Measurements from ENCODE around the gene EPB41L4A.
"Not testable (repeated sequence)": the region's sequence is repeated elsewhere in the genome, so short reads cannot be mapped to it uniquely, and the experiment has no call there.

The EPB41L4A gene

DNA sequence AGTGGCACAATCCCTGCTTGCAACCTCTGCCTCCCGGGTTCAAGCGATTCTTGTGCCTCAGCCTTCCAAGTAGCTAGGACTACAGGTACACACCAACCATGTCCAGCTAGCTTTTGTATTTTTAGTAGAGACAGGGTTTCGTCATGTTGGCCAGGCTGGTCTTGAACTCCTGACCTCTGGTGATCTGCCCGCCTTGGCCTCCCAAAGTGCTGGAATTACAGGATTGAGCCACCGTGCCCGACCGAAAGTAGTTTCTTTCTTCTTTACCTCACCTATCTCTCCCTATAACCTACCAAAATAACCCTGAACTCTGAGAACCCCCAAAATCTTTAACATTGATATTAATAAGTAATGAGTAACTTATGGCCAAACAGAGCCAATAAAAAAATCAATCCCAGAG lies 196.1 kb downstream of the EPB41L4A start:
- 93 to 94% methylated on average over 7 of the region's 7 CpGs for WGBS, 2 experiments
- not testable (repeated sequence) for H3K4me3 ChIP-seq (ENCODE audit: insufficient read depth, low read depth, low read length); H3K9me3 ChIP-seq (ENCODE audit: control insufficient read depth, low read length); H3K27me3 ChIP-seq (ENCODE audit: control insufficient read depth, insufficient read depth, low read length, poor library complexity, severe bottlenecking); H3K36me3 ChIP-seq (ENCODE audit: control insufficient read depth, insufficient read depth, low read length); H3K27ac ChIP-seq (ENCODE audit: insufficient read depth, low read depth, low read length, poor library complexity, severe bottlenecking)
- H3K4me1 ChIP-seq (ENCODE audit: control insufficient read depth, insufficient read depth, low read length), result peaks cover 10% of the 10 kb centered on the region

DNA sequence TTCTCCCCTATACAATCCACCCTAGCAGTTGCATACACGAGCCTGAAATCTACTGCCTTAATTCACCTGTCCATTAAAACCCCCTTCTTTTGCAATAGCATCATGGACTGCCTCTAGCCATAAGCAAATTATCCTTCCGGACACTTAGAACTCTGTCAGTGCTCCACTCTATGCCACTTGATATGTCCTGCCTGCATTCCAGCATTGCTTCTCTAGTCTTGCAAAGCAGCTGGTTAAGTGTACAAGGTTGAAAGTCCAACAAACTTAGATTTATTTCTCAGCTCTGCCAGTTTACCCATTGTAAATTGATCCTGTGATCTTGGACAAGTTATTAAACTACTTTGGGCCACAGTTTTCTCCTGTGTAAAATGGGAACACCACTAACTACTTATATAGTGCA lies 197.9 kb downstream of the EPB41L4A start:
- Histone ChIP-seq H3K27me3 (ENCODE audit: control insufficient read depth, insufficient read depth, low read length, poor library complexity, severe bottlenecking) (no peaks in the 10 kb centered on the region), H3K27ac (ENCODE audit: insufficient read depth, low read depth, low read length, poor library complexity, severe bottlenecking) (no peak overlapping the region), H3K36me3 (ENCODE audit: control insufficient read depth, insufficient read depth, low read length) (no peaks in the 10 kb centered on the region), H3K4me3 (ENCODE audit: insufficient read depth, low read depth, low read length) (no peak overlapping the region), H3K9me3 (ENCODE audit: control insufficient read depth, low read length) (no peaks in the 10 kb centered on the region), H3K4me1 (ENCODE audit: control insufficient read depth, insufficient read depth, low read length) (peaks cover 5% of the 10 kb centered on the region)
- WGBS, 2 experiments, result 90 to 95% methylated on average over 2 of the region's 2 CpGs

DNA sequence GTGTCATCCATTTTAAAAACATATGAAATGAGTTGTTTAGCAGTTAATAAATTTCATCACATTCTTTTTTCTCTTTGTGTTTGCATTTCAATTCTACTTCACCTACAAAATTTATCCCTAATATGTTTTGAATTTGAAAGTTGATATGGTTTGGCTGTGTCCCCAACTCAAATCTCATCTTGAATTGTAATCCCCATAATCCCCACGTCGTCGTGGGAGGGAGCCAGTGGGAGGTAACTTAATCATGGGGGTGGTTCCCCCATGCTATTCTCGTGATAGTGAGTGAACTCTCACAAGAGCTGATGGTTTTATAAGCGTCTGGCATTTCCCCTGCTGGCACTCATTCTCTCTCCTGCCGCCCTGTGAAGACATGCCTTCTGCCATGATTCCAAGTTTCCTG lies 200.1 kb downstream of the EPB41L4A start:
- Histone ChIP-seq H3K27me3 (ENCODE audit: control insufficient read depth, insufficient read depth, low read length, poor library complexity, severe bottlenecking) (no peaks in the 10 kb centered on the region), H3K4me1 (ENCODE audit: control insufficient read depth, insufficient read depth, low read length) (no peaks in the 10 kb centered on the region), H3K9me3 (ENCODE audit: control insufficient read depth, low read length) (no peaks in the 10 kb centered on the region), H3K27ac (ENCODE audit: insufficient read depth, low read depth, low read length, poor library complexity, severe bottlenecking) (no peak overlapping the region), H3K4me3 (ENCODE audit: insufficient read depth, low read depth, low read length) (no peak overlapping the region), H3K36me3 (ENCODE audit: control insufficient read depth, insufficient read depth, low read length) (no peaks in the 10 kb centered on the region)
- WGBS, 2 experiments, result 60 to 67% methylated on average over 6 of the region's 6 CpGs

DNA sequence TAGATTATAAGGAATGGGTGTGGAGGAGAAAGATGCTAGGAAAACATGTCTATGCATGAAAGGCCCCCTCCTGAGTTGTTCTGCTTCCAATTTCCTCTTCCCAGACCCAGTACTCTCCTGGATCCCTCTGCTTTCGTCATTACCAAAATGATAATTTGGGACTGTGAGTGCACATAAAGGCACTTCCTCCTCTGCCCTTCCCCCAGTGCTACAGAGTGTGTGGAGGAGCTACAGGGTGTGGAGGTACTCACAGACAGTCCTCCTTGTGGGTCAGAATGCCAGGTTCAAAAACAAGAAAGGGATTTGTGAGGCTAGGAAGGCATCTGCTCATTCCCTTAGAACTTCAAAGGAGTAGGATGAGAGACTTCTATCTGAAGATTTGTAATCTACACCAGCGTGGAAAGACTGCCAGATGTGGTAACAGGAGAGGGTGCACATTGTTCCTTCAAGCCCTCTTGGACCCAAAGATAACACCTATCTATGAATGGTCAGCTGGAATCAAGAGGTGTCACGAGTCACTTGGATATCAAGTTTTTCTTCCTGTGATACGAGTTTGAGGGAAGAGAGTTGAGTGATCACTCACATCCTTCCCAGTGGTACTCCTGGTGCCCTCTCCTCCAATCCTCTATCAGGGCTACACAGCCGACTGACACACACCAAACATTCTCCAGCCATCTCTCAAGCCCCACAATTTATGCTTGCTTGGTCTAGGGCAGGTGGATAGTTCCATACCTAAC lies 201.1 kb downstream of the EPB41L4A start:
- no peaks in the 10 kb centered on the region for H3K36me3 ChIP-seq (ENCODE audit: control insufficient read depth, insufficient read depth, low read length)
- no peaks in the 10 kb centered on the region for H3K27me3 ChIP-seq (ENCODE audit: control insufficient read depth, insufficient read depth, low read length, poor library complexity, severe bottlenecking)
- H3K9me3 ChIP-seq (ENCODE audit: control insufficient read depth, low read length), result no peaks in the 10 kb centered on the region
- no peaks in the 10 kb centered on the region for H3K4me1 ChIP-seq (ENCODE audit: control insufficient read depth, insufficient read depth, low read length)
- H3K27ac ChIP-seq (ENCODE audit: insufficient read depth, low read depth, low read length, poor library complexity, severe bottlenecking), result no peak overlapping the region
- no peak overlapping the region for H3K4me3 ChIP-seq (ENCODE audit: insufficient read depth, low read depth, low read length)
- 91 to 95% methylated on average over 5 of the region's 5 CpGs for WGBS, 2 experiments

DNA sequence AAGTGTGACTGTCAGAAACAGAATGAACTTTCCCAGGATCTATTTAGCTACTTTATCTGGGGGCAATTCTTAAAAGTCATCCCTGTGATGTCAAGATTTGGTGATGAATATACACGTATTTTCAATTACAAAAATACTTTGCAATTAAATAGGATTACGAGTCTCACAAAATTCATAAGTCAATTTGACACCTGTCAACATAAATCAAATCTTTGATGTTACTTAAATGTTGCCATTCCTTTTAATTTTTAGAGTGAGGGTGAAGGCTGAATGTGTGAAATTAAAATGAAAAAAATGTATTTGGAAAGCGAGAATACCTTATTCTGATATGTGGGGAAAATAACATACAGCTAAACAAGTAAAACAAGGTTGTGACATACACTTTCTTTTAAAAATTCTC lies 202.9 kb downstream of the EPB41L4A start:
- WGBS, 2 experiments, result 80 to 100% methylated on average over 1 of the region's 3 CpGs
- Histone ChIP-seq H3K27me3 (ENCODE audit: control insufficient read depth, insufficient read depth, low read length, poor library complexity, severe bottlenecking) (no peaks in the 10 kb centered on the region), H3K36me3 (ENCODE audit: control insufficient read depth, insufficient read depth, low read length) (no peaks in the 10 kb centered on the region), H3K9me3 (ENCODE audit: control insufficient read depth, low read length) (no peaks in the 10 kb centered on the region), H3K27ac (ENCODE audit: insufficient read depth, low read depth, low read length, poor library complexity, severe bottlenecking) (no peak overlapping the region), H3K4me3 (ENCODE audit: insufficient read depth, low read depth, low read length) (no peak overlapping the region), H3K4me1 (ENCODE audit: control insufficient read depth, insufficient read depth, low read length) (no peaks in the 10 kb centered on the region)

DNA sequence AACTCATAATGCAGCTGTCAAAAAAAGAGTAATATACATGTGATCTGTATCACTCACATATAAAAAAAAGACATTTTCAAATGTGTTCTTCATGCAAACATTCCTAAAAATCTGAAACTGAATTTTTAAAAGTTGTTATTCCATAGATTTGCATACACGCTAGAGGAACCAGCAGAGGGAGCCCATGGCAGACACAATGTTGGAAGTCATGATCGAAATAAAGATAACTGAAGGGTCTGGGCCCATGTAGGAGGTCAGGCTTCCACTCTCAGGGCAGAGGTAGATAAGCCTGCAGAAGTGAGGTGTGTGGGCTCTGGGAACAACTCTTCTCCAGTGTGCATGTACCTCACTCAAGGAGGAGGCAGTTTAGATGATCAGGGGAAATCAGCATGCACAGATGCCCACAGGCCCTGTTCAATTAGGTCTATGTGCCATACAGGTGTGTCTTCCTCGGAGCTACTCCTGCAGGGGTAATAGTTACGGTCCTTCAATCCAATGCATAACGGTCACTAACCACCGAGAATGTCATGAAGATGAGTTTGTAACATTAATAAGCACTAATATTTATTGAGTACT lies 208.6 kb downstream of the EPB41L4A start:
- Histone ChIP-seq H3K36me3 (ENCODE audit: control insufficient read depth, insufficient read depth, low read length) (no peaks in the 10 kb centered on the region), H3K9me3 (ENCODE audit: control insufficient read depth, low read length) (no peaks in the 10 kb centered on the region), H3K27me3 (ENCODE audit: control insufficient read depth, insufficient read depth, low read length, poor library complexity, severe bottlenecking) (no peaks in the 10 kb centered on the region), H3K27ac (ENCODE audit: insufficient read depth, low read depth, low read length, poor library complexity, severe bottlenecking) (no peak overlapping the region), H3K4me3 (ENCODE audit: insufficient read depth, low read depth, low read length) (no peak overlapping the region), H3K4me1 (ENCODE audit: control insufficient read depth, insufficient read depth, low read length) (peaks cover 8% of the 10 kb centered on the region)
- WGBS, 2 experiments, result 74 to 79% methylated on average over 6 of the region's 6 CpGs

DNA sequence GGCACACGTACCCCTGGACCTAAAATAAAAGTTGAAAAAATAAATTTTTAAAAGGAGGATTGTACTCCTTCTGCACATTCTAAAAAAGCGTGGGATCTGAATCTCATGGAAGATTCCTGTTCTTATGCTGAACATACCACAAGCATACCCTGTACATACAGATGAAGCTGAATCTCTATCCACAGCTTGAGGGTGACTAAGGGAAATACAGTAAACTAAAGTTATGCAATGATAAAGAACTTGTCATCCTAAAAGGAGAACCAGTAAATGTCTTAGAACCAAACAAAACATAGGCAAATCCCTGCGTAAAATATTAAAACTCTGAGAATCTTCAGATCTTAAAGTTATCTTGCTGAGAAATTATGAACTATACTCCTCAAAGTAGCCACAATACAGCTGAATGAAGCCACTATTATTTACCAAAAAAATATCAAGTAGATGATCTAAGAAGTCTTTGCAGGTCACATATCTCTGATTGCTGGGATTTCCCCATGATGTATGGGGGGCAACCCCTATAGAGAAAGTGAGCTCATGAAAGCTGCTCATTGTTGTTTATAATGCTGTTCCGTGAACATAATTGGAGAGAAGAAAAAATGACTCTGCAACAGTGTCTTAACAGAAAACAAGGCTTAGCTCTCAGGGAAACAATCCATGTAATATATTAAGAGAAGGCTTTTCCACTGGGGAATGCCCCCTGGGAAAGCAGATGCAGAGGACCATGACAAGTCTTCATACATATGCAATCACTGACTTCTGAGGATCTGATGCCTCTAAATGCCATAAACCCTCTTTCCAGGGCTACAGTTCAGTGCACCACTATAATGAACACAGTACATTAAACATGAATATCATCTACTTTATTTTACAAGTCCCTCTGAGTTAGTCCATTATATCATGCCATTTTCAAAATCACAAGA lies 210.1 kb downstream of the EPB41L4A start:
- H3K4me3 ChIP-seq (ENCODE audit: insufficient read depth, low read depth, low read length), result no peak overlapping the region
- no peak overlapping the region for H3K27ac ChIP-seq (ENCODE audit: insufficient read depth, low read depth, low read length, poor library complexity, severe bottlenecking)
- H3K36me3 ChIP-seq (ENCODE audit: control insufficient read depth, insufficient read depth, low read length), result no peaks in the 10 kb centered on the region
- H3K27me3 ChIP-seq (ENCODE audit: control insufficient read depth, insufficient read depth, low read length, poor library complexity, severe bottlenecking), result no peaks in the 10 kb centered on the region
- no peaks in the 10 kb centered on the region for H3K9me3 ChIP-seq (ENCODE audit: control insufficient read depth, low read length)
- WGBS, 2 experiments, result 88 to 92% methylated on average over 2 to 4 of the region's 4 CpGs
- peaks cover 16% of the 10 kb centered on the region for H3K4me1 ChIP-seq (ENCODE audit: control insufficient read depth, insufficient read depth, low read length)

DNA sequence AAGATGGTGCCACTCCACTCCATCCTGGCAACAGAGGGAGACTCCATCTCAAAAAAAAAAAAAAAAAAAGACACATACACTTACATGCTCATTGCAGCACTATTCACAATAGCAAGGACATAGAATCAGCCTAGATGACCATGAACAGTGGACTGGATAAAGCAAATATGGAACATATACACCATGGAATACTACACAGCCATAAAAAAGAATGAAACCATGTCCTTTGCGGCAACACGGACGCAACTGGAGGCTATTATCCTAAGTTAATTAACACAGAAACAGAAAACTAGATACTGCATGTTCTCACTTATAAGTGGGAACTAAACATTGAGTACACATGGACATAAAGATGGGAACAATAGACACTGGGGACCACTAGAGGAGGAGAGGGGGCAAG lies 210.9 kb downstream of the EPB41L4A start:
- not testable (repeated sequence) for H3K27ac ChIP-seq (ENCODE audit: insufficient read depth, low read depth, low read length, poor library complexity, severe bottlenecking); H3K9me3 ChIP-seq (ENCODE audit: control insufficient read depth, low read length); H3K27me3 ChIP-seq (ENCODE audit: control insufficient read depth, insufficient read depth, low read length, poor library complexity, severe bottlenecking); H3K4me3 ChIP-seq (ENCODE audit: insufficient read depth, low read depth, low read length); H3K36me3 ChIP-seq (ENCODE audit: control insufficient read depth, insufficient read depth, low read length)
- 89 to 98% methylated on average over 3 of the region's 3 CpGs for WGBS, 2 experiments
- peaks cover 16% of the 10 kb centered on the region for H3K4me1 ChIP-seq (ENCODE audit: control insufficient read depth, insufficient read depth, low read length)

DNA sequence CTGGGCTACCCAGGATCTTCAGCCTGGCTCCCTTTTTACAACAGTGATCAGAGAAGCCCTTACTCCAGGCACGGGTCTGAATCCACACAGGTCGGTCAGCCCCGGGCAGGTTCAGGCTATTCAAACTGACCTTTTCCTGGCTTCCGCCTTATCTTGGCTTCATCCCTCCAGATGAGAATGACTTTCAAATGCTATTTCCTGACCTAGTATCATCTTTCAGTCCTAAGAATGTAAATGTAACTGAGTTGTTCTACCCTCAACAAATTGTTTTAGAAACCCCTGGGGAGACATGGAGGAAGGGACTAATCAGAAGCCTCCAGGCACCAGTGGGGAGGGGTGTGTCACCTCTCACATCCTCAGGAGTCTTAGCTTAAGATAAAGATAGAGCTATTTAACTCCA lies 213.2 kb downstream of the EPB41L4A start:
- Histone ChIP-seq H3K27me3 (ENCODE audit: control insufficient read depth, insufficient read depth, low read length, poor library complexity, severe bottlenecking) (no peaks in the 10 kb centered on the region), H3K36me3 (ENCODE audit: control insufficient read depth, insufficient read depth, low read length) (no peaks in the 10 kb centered on the region), H3K9me3 (ENCODE audit: control insufficient read depth, low read length) (no peaks in the 10 kb centered on the region), H3K4me3 (ENCODE audit: insufficient read depth, low read depth, low read length) (no peak overlapping the region), H3K4me1 (ENCODE audit: control insufficient read depth, insufficient read depth, low read length) (peaks cover 16% of the 10 kb centered on the region), H3K27ac (ENCODE audit: insufficient read depth, low read depth, low read length, poor library complexity, severe bottlenecking) (no peak overlapping the region)
- 16 to 18% methylated on average over 4 of the region's 4 CpGs for WGBS, 2 experiments

DNA sequence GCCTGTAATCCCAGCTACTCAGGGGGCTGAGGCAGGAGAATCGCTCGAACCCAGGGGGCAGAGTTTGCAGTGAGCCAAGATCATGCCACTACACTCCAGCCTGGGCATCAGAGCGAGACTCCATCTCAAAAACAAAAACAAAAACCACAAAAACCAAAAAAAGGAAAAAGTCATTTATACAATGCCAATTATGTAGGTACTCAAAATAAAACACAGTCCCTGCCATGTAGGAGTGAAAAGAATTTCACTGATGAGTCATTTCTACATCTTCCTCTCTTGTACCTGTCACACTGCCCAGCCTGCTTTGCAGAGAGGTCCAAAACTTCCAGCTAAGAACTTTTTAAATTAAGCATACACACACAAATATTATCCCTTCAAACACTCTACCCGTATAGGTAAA lies 215.8 kb downstream of the EPB41L4A start:
- no peak overlapping the region for H3K4me3 ChIP-seq (ENCODE audit: insufficient read depth, low read depth, low read length)
- peaks cover 16% of the 10 kb centered on the region for H3K4me1 ChIP-seq (ENCODE audit: control insufficient read depth, insufficient read depth, low read length)
- no peaks in the 10 kb centered on the region for H3K36me3 ChIP-seq (ENCODE audit: control insufficient read depth, insufficient read depth, low read length)
- no peak overlapping the region for H3K27ac ChIP-seq (ENCODE audit: insufficient read depth, low read depth, low read length, poor library complexity, severe bottlenecking)
- WGBS, 2 experiments, result 91 to 94% methylated on average over 4 of the region's 4 CpGs
- no peaks in the 10 kb centered on the region for H3K9me3 ChIP-seq (ENCODE audit: control insufficient read depth, low read length)
- no peaks in the 10 kb centered on the region for H3K27me3 ChIP-seq (ENCODE audit: control insufficient read depth, insufficient read depth, low read length, poor library complexity, severe bottlenecking)

All from ectodermal cell (in vitro differentiated cells).